Spinal cord (tissue), 10 donors: Measurements from ENCODE around the gene ZC3H12C. TPM values are rescaled to one million over a fixed set of nuclear protein-coding genes. Genes with fewer than 3 reads are reported as not detected.

Experiments used
- DNase-seq, 6 donors: peaks; one replicate each; pipeline versions ENCODE4 v3.0.0 to v3.0.0-alpha.2; 2013 to 2015; ENCODE audit warnings: low spot score in 6 of 6, low read depth in 4 of 6
- H3K27ac ChIP-seq: one replicate; pipeline ENCODE4 v1.5.1; 2013; ENCODE audit warnings: low read depth, low read length, control low read depth
- H3K27me3 ChIP-seq: one replicate; pipeline ENCODE4 v1.6.1; 2013; ENCODE audit warnings: low read length; ENCODE audit not compliant: control insufficient read depth, insufficient read depth
- H3K36me3 ChIP-seq: one replicate; pipeline ENCODE4 v1.6.1; 2013; ENCODE audit warnings: low read length; ENCODE audit not compliant: control insufficient read depth, insufficient read depth
- H3K4me1 ChIP-seq: one replicate; pipeline ENCODE4 v1.6.1; 2013; ENCODE audit warnings: low read length; ENCODE audit not compliant: control insufficient read depth, insufficient read depth
- H3K4me3 ChIP-seq: one replicate; pipeline ENCODE4 v1.5.1; 2013; ENCODE audit warnings: low read depth, low read length, control low read depth
- H3K9me3 ChIP-seq: one replicate; pipeline ENCODE4 v1.6.1; 2013; ENCODE audit warnings: low read length; ENCODE audit not compliant: control insufficient read depth, insufficient read depth
- WGBS: methylation state at CpG from one replicate; pipeline ENCODE4 v1.1.5; 2013; ENCODE audit warnings: missing lambda C conversion rate; ENCODE audit not compliant: insufficient coverage; 5-methylcytosine and 5-hydroxymethylcytosine counted together
- long read RNA-seq, 4 donors: transcript quantifications; one replicate each; lab custom pipeline, GENCODE V29; 2026
- polyA plus RNA-seq, 2 donors: library from polyadenylated mRNA; unstranded; fragments of 120-200 nt; gene quantifications; one replicate each; pipeline ENCODE4 v1.2.1, GENCODE V29; 2013; ENCODE audit not compliant: insufficient read length in 2 of 2
- total RNA-seq, 2 donors: library from RNA; depleted of rRNA in 1 of 2; stranded (reverse); fragments of 120-200 nt in 1 of 2; fragments of >200 nt in 1 of 2; gene quantifications; one replicate each; pipeline versions ENCODE4 v1.2.3 to v1.2.4, GENCODE V29; 2013 to 2014
- donor health status: healthy.

Gene ZC3H12C
- total RNA-seq (10 to 100 TPM; 14.2 to 16.6 TPM), polyA plus RNA-seq (10 to 100 TPM in 1 of 2 donors, 1 to 10 TPM in 1; 6.8 to 10.4 TPM)
- long read RNA-seq, donor 1, full-length matches to known transcripts, result 2 of 2 reads
- long read RNA-seq, donor 1, partial matches to known transcripts, result 0 of 2 reads
- long read RNA-seq, donor 1, other reads (novel, unspliced or antisense), result 0 of 2 reads
- long read RNA-seq, donor 2, result 0 reads
- long read RNA-seq, donor 3, result 0 reads
- long read RNA-seq, donor 4, result 0 reads

DNA sequence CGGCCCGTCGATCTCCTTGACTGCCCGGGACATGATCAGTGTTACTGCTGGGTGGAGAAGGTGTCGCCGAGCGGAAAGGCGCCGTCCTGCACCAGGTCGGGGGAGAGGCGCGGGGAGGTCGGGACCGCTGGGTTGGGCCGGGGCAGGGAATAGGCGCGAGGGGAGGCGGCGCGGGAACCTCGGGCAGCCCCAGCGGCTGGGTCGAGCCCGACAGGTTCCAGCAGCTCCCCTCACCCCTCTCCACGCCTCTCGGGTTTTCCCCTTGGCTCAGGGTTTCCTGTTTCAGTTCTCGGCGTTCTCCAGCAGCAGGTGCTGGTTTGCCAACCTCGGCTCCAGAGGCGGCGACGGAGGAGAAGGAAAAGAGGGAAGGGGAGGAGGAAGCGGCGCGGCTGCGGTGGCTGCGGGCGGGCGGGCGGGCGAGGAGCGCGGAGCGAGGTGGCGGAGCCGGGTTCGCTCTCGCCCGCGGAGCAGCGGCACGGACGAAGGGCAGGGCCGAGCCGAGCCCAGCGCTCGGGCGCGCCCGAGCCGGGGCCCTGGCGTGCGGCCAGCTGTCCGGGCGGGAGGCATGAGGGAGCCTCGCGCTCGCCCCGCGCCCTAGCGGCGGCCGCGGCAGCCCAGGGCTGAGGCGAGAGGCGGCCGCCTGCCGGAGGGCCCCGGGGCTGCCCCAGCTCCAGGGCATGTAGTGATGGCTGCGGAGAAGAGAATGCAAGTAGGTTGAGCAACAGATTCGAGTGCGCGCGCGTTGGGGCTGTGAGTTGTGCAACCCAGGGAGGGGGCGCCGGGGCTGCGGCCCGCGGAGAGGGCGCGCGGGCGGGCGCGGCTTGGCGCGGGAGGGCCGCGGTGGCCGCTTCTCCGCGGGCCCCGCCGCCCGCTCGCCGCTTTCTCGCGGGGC lies at the start of gene ZC3H12C:
ZC3H12C (plus strand) TSS at position 878 of the 892 bp plus-strand sequence. CDS start 20 bp downstream, outside the sequence.
- under 1% methylated on average over 97 of the region's 110 CpGs for WGBS
- peaks cover 10% of the 10 kb centered on the region for H3K4me1 ChIP-seq
- peak; percentile 57 to 97 (median 76) for DNase-seq
- peak within 1 kb of the TSS; percentile 97 for H3K27ac ChIP-seq
- no peaks in the 10 kb centered on the region for H3K36me3 ChIP-seq
- H3K4me3 ChIP-seq, result peak within 1 kb of the TSS; percentile 72
- no peaks in the 10 kb centered on the region for H3K27me3 ChIP-seq
- no peaks in the 10 kb centered on the region for H3K9me3 ChIP-seq

DNA sequence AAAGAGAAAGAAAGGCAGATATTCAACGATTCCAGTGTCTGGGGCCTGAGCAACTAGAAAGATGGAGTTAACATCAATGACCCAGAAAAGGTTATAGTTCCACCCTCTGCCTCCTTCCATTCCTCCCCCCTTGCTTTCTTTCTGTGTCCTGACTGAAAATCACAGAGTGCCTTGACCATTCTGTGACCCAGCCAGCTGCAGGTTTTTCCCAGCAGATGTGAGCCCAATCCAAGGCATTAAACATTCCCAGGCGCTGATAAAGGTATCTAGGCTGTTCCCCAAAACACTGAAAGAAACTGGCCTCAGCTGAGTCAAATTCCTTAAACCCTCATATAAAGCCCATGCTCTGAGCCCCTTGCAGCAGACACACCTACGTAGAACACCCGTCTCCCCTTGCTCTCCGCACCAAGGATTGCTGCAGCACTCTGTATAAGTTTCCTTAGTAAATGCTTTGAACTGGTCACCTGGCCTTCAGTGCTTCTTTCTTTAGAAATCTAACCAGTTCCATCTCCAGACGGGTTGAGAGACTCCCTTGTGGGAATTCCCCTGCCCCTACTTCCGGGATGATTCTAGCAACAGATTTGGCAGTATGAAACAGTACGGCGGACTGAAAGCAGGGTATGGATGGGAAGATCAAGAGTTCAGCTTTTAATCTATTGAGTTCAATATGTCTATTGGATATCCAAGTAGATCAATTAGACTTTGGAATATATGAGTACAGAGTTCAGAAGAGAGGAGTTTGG lies 48.8 kb upstream of the ZC3H12C start:
- Histone ChIP-seq H3K4me3 (no peak overlapping the region), H3K36me3 (no peaks in the 10 kb centered on the region), H3K9me3 (no peaks in the 10 kb centered on the region), H3K27me3 (no peaks in the 10 kb centered on the region), H3K4me1 (no peaks in the 10 kb centered on the region), H3K27ac (no peak overlapping the region)
- 100% methylated on average over 7 of the region's 9 CpGs for WGBS
- DNase-seq, result no peak

DNA sequence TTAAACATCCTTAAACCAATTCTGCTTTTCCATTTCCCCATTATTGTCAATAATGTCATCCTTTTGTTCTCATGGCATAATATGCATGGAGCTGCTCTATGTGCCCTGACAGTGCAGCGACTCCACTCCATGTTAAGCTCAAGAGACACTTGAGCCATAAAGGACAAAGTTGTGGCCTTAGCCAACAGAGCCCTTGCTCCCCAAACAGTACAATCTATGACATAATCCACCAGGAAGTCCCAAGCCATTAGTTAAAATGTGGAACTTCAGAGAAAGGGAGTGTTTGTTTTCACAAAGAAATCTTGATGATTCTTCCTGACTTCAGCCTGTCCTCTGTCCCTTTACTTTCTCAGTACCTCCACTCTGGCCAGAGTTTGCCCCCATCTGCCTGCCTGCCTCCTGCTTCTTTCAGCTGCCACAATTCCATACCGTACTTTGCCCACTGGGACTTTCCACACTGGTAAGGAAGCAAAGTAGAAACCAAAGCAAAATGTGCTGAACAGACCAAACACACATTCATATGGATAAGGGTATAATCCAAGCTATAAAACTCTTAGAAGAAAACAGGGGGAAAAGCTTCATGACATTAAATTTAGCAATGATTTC lies 46.3 kb upstream of the ZC3H12C start:
- Histone ChIP-seq H3K27ac (no peak overlapping the region), H3K9me3 (no peaks in the 10 kb centered on the region), H3K36me3 (no peaks in the 10 kb centered on the region), H3K4me1 (no peaks in the 10 kb centered on the region), H3K27me3 (no peaks in the 10 kb centered on the region), H3K4me3 (no peak overlapping the region)
- DNase-seq, result no peak
- 80% methylated on average over 2 of the region's 2 CpGs for WGBS

DNA sequence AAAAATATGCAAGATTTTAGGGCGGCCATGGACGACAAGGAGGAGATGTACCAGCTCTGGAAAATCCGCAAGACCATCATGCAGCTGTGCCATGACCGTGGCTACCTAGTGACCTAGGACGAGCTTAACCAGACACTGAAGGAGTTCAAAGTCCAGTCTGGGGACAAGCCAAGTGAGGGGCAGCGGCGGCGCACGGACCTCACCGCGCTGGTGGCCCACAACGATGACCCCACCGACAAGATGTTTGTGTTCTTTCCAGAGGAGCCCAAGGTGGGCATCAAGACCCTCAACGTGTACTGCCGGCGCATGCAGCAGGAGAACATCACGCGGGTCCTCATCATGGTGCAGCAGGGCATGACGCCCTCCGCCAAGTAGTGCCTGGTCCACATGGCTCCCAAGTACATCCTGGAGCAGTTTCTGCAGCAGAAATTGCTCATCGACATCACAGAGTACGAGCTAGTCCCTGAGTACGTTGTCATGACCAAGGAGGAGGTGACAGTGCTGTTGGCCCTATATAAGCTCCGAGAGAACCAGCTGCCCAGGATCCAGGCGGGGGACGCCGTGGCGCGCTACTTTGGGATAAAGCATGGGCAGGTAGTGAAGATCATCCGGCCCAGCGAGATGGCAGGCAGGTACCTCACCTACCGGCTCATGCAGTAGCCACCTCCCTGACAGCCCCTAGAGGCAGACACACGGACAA lies 43.5 kb upstream of the ZC3H12C start:
- 98% methylated on average over 32 of the region's 33 CpGs for WGBS
- Histone ChIP-seq H3K27me3 (no peaks in the 10 kb centered on the region), H3K4me1 (no peaks in the 10 kb centered on the region), H3K9me3 (no peaks in the 10 kb centered on the region), H3K36me3 (no peaks in the 10 kb centered on the region), H3K4me3 (no peak overlapping the region), H3K27ac (no peak overlapping the region)
- no peak for DNase-seq

DNA sequence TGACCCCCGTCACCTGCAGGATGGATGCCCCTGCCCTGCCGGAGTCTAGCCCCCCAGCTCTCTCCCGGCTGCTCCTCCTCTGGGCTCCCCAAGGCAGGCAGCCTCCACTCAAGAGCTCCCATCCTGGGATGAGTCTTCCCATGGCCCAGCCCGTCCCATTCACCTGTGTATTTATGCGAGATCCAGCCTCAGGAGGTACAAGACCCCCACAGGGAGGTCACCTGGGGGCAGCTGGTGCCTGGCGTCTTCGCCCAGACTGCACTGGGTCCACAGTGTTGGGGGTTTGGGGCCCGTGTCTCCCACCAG lies 43.0 kb upstream of the ZC3H12C start:
- DNase-seq, result no peak
- Histone ChIP-seq H3K4me1 (no peaks in the 10 kb centered on the region), H3K27ac (no peak overlapping the region), H3K9me3 (no peaks in the 10 kb centered on the region), H3K27me3 (no peaks in the 10 kb centered on the region), H3K36me3 (no peaks in the 10 kb centered on the region), H3K4me3 (no peak overlapping the region)
- 76% methylated on average over 8 of the region's 8 CpGs for WGBS

DNA sequence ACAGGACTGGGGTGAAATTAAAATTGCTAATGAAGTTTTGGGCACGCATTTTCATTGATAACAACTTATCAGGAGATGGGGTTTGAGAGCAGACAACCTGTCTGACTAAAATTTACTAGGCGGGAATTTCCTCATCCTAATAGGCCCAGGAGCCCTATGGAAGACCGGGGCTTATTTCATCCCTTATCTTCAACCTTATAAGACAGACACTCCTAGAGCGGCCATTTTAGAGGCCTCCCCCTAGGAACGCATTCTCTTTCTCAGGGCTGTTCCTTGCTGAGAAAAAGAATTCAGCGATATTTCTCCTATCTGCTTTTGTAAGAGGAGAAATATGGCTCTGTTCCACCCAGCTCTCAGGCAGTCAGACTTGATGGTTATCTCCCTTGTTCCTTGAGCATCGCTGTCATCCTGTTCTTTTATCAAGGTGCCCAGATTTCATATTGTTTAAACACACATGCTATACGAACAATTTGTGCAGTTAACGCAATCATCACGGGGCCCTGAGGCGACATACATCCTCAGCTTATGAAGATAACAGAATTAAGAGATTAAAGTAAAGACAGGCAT lies 39.3 kb upstream of the ZC3H12C start:
- Histone ChIP-seq H3K4me1 (no peaks in the 10 kb centered on the region), H3K36me3 (no peaks in the 10 kb centered on the region), H3K4me3 (no peak overlapping the region), H3K9me3 (no peaks in the 10 kb centered on the region), H3K27ac (no peak overlapping the region), H3K27me3 (no peaks in the 10 kb centered on the region)
- DNase-seq, result no peak
- 98% methylated on average over 6 of the region's 11 CpGs for WGBS

DNA sequence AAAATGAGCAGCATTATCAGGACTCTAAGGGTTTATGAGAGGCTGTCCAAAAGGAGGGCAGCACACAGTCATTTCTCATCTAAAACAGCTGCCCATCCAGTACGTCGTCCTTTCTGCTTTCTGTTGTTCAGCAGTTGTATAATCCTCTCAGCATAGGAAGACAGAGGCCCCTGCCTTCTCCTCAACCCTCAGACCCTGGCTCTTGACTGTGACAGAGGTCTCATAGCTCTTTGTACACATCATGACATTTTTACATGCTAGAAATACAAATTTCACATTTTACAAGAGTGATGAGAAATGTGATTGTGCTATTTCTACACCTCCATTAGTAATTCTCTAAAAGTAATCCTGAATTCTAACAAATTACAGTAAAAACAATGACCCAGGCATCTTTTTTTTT lies 36.2 kb upstream of the ZC3H12C start:
- WGBS, result 64% methylated on average over 2 of the region's 2 CpGs
- Histone ChIP-seq H3K27ac (no peak overlapping the region), H3K4me1 (no peaks in the 10 kb centered on the region), H3K4me3 (no peak overlapping the region), H3K36me3 (no peaks in the 10 kb centered on the region), H3K27me3 (no peaks in the 10 kb centered on the region), H3K9me3 (no peaks in the 10 kb centered on the region)
- DNase-seq, result no peak

DNA sequence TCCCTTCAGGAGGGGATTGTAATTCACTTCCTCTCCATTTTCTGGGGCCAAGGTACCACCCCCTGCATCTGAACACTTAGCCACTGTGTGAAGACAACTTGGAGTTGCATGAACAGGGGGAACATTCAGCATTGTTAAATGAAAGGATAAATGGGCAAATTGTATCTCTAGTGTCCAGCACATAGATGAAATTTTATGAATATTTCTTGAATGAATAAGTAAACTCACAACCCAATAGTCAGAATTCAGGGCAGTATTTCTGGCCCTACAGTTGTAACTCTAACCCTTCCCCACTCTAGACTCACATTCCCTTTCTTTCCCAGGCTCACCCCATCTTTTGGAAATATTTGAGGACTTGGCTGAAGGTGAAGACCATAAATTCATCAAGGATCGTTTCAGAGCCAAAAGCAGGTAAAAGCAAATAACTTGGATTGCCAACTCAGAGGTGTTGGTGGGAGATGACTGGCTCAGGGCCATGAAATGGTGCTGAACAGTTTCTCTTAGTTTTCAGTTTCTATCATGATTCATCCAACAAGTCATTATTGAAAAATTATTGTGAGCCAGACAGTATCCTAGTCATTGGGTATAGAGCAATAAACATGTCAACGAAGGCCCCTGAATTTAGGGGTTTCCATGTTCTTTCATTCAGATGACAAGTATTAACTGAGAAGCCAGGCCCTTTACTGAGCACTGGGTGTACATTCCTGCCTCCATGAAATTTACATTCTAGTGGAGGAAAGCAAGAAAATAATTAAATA lies 33.3 kb upstream of the ZC3H12C start:
- Histone ChIP-seq H3K27me3 (no peaks in the 10 kb centered on the region), H3K27ac (peak overlapping the region; percentile 76), H3K36me3 (no peaks in the 10 kb centered on the region), H3K4me3 (no peak overlapping the region), H3K9me3 (no peaks in the 10 kb centered on the region), H3K4me1 (no peaks in the 10 kb centered on the region)
- no CpG with 5 or more reads among the region's 2 CpGs for WGBS
- no peak for DNase-seq
